Mammary epithelial cell (primary cell): ENCODE data around the gene MIA.

Source experiments
- CTCF ChIP-seq, 2 donors: IDR thresholded peaks in 1 of 2; conservative IDR thresholded peaks in 1 of 2; 2 replicates each; pipeline ENCODE4 v1.5.1; 2011 to 2012; ENCODE audit warnings: inconsistent platforms in 2 of 2, low read length in 2 of 2, mild to moderate bottlenecking in 2 of 2, control low read depth in 1 of 2, low read depth in 1 of 2; ENCODE audit not compliant: insufficient read depth in 1 of 2; ENCODE audit errors: extremely low read depth in 1 of 2
- EZH2 ChIP-seq: IDR thresholded peaks from 2 replicates; pipeline ENCODE4 v1.6.1; 2012; ENCODE audit warnings: low read length, inconsistent platforms, borderline replicate concordance

DNA sequence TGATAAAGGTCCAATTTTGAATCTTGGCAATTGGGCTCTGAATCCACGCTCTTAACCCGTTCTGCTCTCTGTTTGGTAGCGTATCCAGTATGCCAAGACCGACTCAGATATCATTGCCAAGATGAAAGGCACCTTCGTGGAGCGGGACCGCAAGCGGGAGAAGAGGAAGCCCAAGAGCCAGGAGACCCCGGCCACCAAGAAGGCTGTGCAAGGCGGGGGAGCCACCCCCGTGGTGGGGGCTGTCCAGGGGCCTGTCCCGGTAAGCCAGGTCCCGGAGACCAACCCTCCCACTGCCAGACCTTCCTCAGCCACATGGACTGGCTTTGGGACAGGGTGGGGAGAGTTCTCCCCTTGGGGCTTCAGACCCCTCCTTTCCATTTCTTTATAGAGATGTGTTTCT, 16.0 kb upstream of the MIA start:
- no peak for TF ChIP-seq CTCF (conservative IDR thresholded peaks at IDR 0.05 in 1 of 2, IDR thresholded peaks at IDR 0.05 in 1 of 2; ENCODE audit: extremely low read depth in 1 of 2, insufficient read depth in 1 of 2, low read depth in 1 of 2, low read length in 2 of 2)
- TF ChIP-seq EZH2, result no peak
